Parathyroid adenoma (tissue), 2 donors: Measurements from ENCODE around the gene CLCF1.

Source experiments
- H2AFZ ChIP-seq: fragments of 300-600 bp; sonication (generic); one replicate; pipeline ENCODE4 v1.7.0; 2017; ENCODE audit warnings: antibody characterized with exemption, mild to moderate bottlenecking
- H3K27ac ChIP-seq: fragments of 300-600 bp; sonication (generic); one replicate; pipeline ENCODE4 v1.7.0; 2017
- H3K27me3 ChIP-seq: fragments of 300-600 bp; sonication (generic); one replicate; pipeline ENCODE4 v1.7.0; 2017; ENCODE audit warnings: low read length; ENCODE audit not compliant: control insufficient read depth, insufficient read depth
- H3K36me3 ChIP-seq: fragments of 300-600 bp; sonication (generic); one replicate; pipeline ENCODE4 v1.7.0; 2017; ENCODE audit warnings: low read length; ENCODE audit not compliant: control insufficient read depth, insufficient read depth
- H3K4me1 ChIP-seq: fragments of 300-600 bp; sonication (generic); one replicate; pipeline ENCODE4 v1.7.0; 2017; ENCODE audit warnings: control low read depth
- H3K4me2 ChIP-seq: fragments of 300-600 bp; sonication (generic); one replicate; pipeline ENCODE4 v1.7.0; 2017; ENCODE audit warnings: low read length
- H3K4me3 ChIP-seq: fragments of 300-600 bp; sonication (generic); one replicate; pipeline ENCODE4 v1.7.0; 2017; ENCODE audit warnings: low read depth, low read length
- H3K79me2 ChIP-seq: fragments of 300-600 bp; sonication (generic); one replicate; pipeline ENCODE4 v1.7.0; 2017; ENCODE audit warnings: control low read depth
- H3K9ac ChIP-seq: fragments of 300-600 bp; sonication (generic); one replicate; pipeline ENCODE4 v1.7.0; 2017; ENCODE audit warnings: mild to moderate bottlenecking
- H3K9me3 ChIP-seq: fragments of 300-600 bp; sonication (generic); one replicate; pipeline ENCODE4 v1.7.0; 2017; ENCODE audit warnings: low read length; ENCODE audit not compliant: control insufficient read depth
- TF ChIP-seq, protein P1 (sequence below): fragments of 300-600 bp; sonication (generic); IDR thresholded peaks from one replicate; pipeline ENCODE4 v1.7.0; 2017; ENCODE audit warnings: antibody characterized with exemption, mild to moderate bottlenecking
- donor health status: primary hyperparathyroidism.

The CLCF1 gene

GRCh38 chr11:67395555-67396258 lies 22.3 kb upstream of the CLCF1 start:
- Histone ChIP-seq H2AFZ (no peak overlapping the region), H3K4me2 (no peak overlapping the region), H3K36me3 (no peaks in the 10 kb centered on the region), H3K27me3 (no peaks in the 10 kb centered on the region), H3K9ac (no peak overlapping the region), H3K4me1 (no peaks in the 10 kb centered on the region), H3K9me3 (no peaks in the 10 kb centered on the region), H3K27ac (no peak overlapping the region), H3K4me3 (no peak overlapping the region), H3K79me2 (no peaks in the 10 kb centered on the region)
- TF ChIP-seq, protein P1, sequence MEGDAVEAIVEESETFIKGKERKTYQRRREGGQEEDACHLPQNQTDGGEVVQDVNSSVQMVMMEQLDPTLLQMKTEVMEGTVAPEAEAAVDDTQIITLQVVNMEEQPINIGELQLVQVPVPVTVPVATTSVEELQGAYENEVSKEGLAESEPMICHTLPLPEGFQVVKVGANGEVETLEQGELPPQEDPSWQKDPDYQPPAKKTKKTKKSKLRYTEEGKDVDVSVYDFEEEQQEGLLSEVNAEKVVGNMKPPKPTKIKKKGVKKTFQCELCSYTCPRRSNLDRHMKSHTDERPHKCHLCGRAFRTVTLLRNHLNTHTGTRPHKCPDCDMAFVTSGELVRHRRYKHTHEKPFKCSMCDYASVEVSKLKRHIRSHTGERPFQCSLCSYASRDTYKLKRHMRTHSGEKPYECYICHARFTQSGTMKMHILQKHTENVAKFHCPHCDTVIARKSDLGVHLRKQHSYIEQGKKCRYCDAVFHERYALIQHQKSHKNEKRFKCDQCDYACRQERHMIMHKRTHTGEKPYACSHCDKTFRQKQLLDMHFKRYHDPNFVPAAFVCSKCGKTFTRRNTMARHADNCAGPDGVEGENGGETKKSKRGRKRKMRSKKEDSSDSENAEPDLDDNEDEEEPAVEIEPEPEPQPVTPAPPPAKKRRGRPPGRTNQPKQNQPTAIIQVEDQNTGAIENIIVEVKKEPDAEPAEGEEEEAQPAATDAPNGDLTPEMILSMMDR: no peak

- no peak overlapping the region for H3K27ac ChIP-seq
- no peaks in the 10 kb centered on the region for H3K9me3 ChIP-seq
- no peaks in the 10 kb centered on the region for H3K79me2 ChIP-seq
- TF ChIP-seq, protein P1: no peak
- H3K36me3 ChIP-seq: no peaks in the 10 kb centered on the region
- no peak overlapping the region for H2AFZ ChIP-seq
- no peaks in the 10 kb centered on the region for H3K27me3 ChIP-seq
- H3K4me2 ChIP-seq: no peak overlapping the region
- no peak overlapping the region for H3K9ac ChIP-seq
- H3K4me1 ChIP-seq: no peaks in the 10 kb centered on the region
- no peak overlapping the region for H3K4me3 ChIP-seq
Observed at GRCh38 chr11:67393990-67394389, 20.6 kb upstream of the CLCF1 start.

GRCh38 chr11:67393437-67393836 lies 20.0 kb upstream of the CLCF1 start:
- H3K9me3 ChIP-seq: no peaks in the 10 kb centered on the region
- H2AFZ ChIP-seq: no peak overlapping the region
- no peak overlapping the region for H3K4me3 ChIP-seq
- H3K79me2 ChIP-seq: no peaks in the 10 kb centered on the region
- H3K27ac ChIP-seq: no peak overlapping the region
- no peaks in the 10 kb centered on the region for H3K27me3 ChIP-seq
- H3K9ac ChIP-seq: no peak overlapping the region
- H3K36me3 ChIP-seq: no peaks in the 10 kb centered on the region
- H3K4me2 ChIP-seq: no peak overlapping the region
- TF ChIP-seq, protein P1: no peak
- H3K4me1 ChIP-seq: no peaks in the 10 kb centered on the region

GRCh38 chr11:67392183-67392715 lies 18.9 kb upstream of the CLCF1 start:
- H3K9me3 ChIP-seq: no peaks in the 10 kb centered on the region
- peak overlapping the region; percentile 28 for H3K9ac ChIP-seq
- peak overlapping the region; percentile 81 for H3K4me3 ChIP-seq
- no peaks in the 10 kb centered on the region for H3K27me3 ChIP-seq
- H3K27ac ChIP-seq: peak overlapping the region; percentile 25
- H3K79me2 ChIP-seq: no peaks in the 10 kb centered on the region
- TF ChIP-seq, protein P1: no peak
- H3K4me1 ChIP-seq: no peaks in the 10 kb centered on the region
- H3K36me3 ChIP-seq: no peaks in the 10 kb centered on the region
- H3K4me2 ChIP-seq: peak overlapping the region; percentile 85
- H2AFZ ChIP-seq: peak overlapping the region; percentile 88
